COLO668 (cell line): ENCODE measurements around the gene SELENOP.

Experiments
- DNase-seq: peaks from one replicate; lab custom pipeline; 2025; ENCODE audit not compliant: unreplicated experiment; lab: John Stamatoyannopoulos, UW

Gene SELENOP

DNA sequence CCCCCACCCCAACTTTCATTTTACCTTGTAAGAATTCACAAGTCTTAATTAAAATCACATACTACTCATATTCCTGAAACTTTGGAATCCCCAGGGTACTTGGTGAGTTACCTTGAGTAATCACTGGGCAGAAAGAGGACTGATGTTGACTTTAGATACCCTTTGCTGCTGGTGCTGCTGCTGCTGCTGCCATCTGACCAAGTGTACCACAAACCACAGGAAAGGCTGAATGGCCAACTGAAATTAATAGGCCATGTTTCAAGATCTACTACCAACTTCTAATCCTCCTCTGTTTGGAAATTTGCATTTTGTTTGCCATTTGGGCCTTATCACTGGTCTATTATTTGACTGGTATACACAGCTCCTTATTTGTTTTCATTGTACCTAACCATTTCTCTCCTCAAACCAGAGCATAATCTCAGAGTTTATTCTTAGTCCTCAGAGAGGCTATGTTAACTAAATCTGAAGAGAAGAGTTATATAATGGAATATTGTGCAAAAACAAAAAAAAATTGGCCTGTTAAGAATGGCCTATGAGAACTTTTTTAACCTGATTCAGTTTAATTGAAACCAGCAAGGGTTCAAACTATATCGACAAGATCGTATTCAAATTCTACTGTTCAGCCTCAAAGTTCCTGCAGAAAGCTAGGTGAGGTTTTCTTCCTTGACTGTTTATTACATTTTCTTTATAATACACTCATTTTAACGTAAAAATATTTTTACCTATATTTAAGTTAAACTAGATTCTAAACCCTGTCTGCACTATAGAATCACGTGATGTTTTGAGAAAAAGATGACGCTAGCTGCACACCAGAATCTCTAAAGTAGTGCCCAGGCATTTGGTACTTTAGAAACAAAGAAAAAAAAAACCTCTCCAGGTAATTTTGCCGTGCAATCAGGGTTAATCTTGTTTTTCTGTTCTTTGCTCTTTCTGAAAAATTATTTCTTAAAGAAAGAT lies 13.1 kb downstream of the SELENOP start:
- no peak for DNase-seq

DNA sequence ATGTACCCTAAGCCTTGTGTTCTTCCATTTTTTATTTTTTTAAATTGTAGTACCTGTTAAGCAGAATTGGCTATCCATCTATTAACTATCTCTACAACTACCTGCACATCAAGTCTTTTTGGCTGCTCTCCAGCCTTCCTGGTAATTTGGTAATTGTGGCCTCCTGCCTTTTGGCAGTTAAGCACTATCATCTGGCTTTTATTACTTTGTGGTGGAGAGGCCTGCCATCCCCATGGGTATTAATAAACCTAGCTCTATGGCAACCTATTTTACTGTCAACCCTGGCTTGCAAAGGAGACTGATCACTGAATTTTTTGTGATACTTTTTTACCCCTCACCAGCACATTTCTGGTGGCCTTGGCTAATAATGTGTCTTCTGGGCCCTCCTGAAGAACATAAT lies 20.5 kb downstream of the SELENOP start:
- no peak for DNase-seq

DNA sequence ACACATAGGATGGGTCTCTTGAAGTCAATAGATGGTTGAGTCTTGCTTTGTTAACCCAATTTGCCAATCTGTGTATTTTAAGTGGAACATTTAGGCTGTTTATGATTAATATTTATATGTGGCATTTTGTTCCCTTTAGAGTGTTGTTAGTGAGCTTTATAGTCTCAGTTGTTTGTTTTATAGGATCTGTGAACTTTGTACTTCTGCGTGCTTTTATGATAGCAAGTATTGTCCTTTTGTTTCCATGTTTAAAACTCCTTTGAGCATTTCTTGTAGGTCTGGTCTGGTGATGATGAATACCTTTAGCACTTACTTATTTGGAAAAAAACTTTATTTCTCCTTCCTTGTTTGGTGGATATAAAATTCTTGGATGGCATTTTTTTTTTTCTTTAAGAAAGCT lies 23.8 kb downstream of the SELENOP start:
- no peak for DNase-seq

DNA sequence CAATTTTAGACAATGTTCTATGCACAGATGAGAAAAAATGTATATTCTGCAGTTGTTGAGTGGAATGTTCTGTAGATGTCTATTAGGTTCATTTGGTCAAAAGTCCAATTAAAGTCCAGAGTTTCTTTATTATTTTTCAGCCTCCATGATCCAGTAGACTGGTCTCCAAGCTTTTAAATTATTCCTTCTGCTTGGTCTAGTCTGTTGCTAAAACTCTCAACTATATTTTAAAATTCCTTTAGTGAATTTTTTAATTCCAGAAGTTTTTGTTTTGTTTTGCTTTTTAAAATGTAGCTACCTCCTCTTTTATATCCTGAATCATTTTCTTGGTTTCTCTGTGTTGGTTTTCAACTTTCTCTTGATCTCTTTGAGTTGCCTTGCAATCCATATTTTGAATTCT lies 24.6 kb downstream of the SELENOP start:
- DNase-seq, result no peak

DNA sequence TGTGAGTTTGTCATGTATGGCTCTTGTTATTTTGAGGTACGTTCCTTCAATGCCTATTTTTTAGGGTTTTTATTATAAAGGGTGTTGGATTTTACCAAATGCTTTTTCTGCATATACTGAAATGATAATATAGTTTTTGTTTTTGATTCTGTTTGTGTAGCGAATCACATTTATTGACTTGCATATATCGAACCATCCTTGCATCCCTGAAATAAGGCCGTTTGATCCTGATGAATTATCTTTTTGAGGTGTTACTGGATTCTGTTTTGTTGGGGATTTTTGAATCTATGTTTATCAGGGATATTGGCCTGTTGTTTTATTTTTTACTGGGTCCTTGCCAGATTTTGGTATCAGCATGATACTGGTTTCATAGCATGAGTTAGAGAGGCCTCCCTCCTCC lies 25.9 kb downstream of the SELENOP start:
- no peak for DNase-seq

DNA sequence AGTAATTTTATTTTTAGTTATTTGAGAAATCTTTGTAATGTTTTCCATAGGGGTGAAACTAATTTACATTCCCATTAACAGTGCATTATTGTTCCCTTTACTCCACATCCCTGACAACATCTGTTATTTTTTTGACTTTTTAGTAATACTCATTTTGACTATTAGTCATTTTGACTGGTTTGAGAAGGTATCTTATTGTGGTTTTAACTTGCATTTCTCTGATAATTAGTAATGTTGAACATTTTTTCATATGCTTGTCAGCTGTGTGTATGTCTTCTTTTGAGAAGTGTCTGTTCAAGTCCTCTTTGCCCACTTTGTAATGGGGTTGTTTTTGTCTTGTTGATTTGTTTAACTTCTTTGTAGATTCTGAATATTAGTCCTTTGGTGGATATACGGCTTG lies 27.6 kb downstream of the SELENOP start:
- DNase-seq, result no peak

DNA sequence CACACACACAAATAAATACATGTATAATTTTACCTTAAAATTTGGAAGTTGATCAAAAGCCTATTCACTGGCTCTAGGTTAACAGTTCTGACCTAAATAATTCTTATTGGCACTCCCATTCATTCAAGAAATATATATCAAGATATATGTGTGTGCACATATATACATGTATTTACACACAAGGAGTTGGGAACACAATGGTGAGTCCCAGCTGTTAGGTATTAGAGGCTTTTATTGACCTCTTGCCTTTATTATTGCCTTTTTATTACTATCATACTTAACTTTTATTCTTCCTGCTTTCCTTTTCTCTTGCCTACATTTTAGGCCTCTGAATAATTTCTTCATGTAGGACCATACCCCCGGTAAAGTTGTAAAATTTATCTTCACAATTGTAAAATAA lies 30.1 kb downstream of the SELENOP start:
- no peak for DNase-seq

DNA sequence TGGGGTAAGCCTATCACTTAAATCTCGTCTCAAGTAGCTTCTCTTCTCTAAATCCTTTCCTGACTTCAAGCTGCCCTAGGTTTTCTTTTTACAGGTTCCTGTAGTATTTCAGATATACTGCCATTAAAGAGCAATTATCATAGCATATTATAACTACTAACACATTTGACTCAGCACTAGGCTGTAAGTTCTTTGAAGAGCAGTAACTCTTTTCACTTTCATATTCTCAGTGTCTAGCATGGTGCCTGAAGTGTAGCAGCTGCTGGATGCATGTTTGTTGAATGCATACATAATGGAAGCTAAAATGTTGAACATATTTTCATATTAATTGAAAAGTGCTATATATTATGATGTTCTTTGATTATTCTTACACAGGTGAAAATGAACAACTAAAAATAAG lies 32.6 kb downstream of the SELENOP start:
- no peak for DNase-seq

DNA sequence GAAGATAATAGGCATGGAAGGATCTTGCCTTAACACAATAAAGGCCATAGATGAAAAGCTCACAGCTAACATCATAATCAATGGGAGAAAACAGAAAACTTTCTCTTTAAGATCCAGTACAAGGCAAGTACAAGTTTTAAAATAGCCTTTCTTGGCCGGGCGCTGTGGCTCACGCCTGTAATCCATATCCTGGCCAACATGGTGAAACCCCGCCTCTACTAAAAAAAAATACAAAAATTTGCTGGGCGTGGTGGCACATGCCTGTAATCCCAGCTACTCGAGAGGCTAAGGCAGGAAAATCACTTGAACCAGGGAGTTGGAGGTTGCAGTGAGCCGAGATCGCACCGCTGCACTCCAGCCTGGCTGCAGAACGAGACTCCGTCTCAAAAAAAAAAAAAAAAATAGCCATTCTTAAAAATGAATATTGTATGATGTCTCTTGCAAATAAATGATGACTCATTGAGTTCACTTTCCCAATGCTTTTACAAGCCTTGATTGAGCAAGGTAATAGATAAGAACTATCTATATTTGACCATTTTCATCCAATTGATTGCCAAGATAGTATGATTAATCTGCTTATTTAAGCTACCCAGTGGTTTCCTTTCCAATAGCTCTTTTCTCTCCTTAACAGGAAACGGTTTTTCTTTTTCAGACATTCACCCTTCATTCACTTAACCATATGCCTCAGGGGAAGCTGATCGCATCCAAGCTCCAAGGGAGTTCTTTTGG lies 39.3 kb downstream of the SELENOP start:
- DNase-seq, result no peak

DNA sequence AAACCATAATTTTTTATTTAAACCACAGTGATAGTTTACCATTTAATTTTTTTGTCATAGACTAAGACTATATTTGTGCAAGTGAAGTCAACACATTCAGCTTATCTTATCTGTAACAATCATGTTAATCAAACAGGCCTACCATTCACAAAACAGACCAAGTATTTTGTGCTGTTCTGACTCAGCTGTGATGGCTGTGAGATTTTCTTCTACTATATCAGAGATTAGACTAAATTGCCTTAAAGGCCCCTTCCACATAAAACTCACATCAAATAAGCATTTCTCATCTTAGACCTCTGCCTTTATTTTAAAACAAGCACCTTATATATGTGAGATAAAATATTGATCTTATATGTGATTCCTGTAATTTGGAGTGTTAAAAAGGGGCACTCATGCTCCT lies 41.7 kb downstream of the SELENOP start:
- DNase-seq, result no peak

DNA sequence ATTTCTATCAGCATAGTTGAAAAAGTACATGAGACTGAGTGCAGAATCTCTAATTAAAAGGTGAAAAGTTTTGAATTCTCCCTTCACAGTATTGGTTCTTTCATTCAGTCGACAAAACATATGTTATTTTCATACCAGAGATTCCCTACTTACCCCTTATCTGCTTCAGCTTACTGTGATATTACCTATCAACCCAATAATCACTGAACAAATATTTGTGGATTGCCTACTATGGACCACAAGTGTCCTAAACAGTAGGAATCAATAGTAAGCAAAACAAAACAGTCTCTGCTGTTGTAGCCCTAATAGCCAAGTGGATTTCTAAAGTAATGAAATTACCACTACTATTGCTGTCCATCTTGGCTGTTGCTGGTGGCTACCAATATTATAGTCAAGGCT lies 43.6 kb downstream of the SELENOP start:
- no peak for DNase-seq

DNA sequence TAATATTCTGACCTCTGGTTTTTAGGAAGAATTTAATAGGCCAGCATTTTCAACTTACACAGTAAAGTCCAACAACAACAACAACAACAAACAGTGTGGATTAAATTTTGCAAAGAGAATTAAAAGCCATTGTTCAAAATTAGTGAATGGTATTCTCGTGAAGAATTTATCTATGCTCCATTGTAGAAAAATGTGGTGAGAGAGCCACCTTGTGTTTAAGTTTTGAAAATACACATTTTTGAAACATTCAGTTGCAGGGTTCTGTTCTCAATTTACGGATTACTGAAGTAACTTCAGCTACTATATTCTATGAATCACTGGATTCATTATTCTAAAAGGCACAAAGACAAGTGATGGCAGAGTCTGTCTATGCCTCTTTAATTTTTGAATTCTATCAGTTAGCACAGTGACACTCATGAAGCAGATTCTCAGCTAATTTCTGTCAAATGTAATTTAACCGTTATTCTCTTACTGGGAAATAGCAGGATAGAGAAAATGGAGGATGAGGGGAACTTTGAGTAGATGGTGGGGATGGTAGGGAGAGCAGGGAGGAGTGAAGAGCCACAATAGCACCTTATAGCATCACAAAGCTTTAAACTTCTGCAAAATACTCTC lies 44.1 kb downstream of the SELENOP start:
- no peak for DNase-seq

DNA sequence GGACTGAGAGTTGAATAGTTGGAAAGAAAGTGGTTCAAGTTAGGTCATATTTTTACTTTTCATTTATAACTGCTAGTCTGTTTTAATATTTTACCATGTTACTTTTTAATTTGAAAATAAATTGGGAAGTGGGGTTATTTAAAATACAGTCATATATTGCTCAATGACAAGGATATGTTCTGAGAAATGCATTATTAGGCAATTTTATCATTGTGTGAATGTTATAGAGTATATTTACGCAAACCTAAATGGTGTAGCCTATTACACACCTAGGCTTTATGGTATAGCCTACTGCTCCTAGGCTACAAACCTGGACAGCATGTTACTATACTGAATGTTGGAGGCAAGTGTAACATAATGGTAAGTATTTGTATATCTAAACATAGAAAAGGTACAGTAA lies 49.9 kb downstream of the SELENOP start:
- DNase-seq, result no peak

DNA sequence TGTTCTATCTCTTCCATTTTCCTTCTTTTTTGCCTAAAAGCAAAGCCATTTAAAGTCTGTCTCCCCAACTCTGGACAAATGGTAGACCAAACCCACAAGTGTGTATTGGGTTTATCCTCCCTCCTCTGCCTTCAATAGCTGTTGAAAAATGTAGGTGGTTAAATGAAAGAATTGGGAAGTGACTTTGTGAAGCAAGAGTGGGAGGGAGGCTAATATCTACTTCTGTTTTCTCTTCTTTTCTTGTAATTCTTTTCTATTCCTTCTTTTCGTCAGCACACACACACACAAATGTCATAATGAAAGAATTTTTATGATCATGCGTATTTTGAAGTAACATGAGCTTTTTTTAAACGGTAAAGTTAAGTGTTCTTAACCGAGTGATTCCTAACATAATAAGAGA lies 51.3 kb downstream of the SELENOP start:
- no peak for DNase-seq

DNA sequence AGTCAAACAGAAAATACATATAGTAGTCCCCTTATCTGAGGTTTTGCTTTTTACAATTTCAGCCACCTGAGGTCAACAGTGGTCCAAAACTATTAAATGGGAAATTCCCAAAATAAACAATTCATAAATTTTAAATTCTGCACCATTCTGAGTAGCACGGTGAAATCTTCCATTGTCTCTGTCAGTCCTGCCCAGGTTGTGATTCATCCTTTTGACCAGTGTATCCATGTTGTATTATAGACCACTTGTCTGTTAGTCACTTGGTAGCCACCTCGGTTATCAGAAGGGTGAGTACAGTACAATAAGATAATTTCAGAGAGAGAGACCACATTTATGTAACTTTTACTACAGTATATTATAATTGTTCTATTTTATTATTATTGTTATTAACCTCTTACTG lies 52.2 kb downstream of the SELENOP start:
- DNase-seq, result no peak

DNA sequence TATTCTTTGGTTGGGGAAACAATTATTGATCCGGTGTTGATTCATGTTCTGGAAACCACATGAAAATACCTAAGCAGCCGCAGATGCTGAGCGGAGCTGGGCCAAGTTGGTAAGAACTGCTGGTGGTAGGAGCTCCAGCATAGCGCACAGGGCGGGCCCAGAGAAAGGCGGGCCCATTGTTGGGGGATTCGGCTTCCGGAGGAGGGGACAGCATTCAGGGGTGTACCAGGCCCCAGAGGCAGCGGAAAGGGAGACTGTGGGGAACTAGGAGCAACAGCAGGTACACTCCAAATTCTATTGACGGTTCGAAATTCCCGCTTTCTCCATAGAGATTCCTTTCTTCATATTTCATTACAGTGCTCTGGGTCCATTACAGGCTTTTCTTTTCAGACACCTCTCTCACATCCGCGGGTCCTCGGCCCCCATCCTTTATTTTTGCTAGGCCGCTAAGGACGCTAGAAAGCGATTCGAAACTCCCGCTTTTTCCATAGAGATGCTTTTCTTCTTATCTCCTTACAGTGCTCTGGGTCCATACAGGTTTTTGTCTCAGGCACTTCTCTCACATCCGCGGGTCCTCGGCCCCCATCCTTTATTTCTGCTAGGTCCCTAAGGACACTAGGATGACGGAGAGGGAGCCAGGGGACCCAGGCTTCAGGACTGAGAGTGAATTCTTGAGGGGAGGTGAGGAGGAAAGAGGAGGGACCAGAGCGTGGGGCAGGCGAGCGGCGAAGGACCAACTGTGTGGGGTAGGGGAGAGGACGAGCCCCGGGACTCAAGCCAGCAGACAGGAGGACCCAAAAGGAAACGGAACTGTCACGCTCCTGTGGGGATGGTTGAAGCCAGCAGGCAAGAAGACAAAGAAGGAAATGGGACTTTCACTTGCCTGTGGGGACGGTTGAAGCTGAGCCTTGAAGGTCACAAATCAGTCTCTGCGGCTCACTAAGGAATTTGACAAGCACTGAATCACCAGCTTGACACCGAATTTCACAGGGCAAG lies 54.8 kb downstream of the SELENOP start, which contains the start of gene CCDC152:
Gene CCDC152 (plus strand): TSS at position 213 of the 996 bp plus-strand sequence. CDS start 2,304 bp downstream, outside the sequence.
- no peak for DNase-seq

DNA sequence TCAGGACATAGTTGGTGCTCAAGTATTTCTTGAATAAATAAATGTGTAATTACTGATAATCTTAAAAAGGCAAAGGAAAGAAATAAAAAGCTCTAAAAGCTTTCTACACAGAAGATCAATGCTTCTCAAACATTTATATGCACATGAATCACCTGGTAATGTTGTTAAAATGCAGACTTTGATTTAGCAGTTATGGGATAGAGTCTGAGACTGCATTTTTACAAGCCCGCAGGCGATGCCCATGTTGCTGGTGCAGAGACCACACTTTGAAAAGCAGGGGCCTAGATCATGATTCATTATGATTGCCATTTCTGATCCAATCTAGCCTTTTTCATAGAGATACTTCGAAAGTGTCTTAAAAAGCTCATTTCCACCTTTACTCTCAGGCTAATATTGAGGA lies 58.6 kb downstream of the SELENOP start:
- no peak for DNase-seq

DNA sequence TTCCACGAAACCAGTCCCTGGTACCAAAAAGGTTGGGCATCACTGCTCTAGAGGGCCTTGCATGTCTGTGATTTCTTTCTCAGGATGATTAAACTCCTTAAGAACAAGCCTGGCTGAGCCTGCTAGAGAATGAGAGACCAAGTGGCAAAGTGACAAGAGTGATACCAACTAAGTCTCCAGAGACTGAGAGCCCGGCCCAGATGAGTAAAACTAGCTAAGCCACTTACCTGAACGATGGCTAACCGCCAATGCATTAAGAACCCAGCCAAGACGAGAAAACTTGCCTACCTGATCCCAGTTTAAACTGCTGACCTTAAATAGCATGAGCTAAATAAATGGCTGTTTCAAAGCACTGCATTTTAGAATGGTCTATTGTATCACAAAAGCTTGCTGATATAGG lies 60.6 kb downstream of the SELENOP start:
- DNase-seq, result no peak

DNA sequence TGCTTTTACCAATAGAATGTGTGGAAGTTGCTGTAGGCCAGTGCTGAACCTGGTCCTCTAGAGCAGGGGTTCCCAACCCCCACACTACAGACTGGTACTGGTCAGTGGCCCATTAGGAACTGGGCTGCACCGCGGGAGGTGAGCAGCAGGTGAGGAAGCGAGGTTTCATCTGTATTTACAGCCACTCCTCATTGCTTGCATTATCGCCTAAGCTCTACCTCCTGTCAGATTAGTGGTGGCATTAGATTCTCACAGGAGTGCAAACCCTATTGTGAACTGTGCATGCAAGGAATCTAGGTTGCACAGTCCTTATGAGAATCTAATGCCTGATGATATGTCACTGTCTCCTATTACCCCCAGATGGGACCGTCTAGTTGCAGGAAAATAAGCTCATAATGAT lies 61.2 kb downstream of the SELENOP start:
- no peak for DNase-seq
